C4-2B (cell line): ENCODE data around the gene UBE2E2.

Source experiments
- CTCF ChIP-seq: fragments of 450-650 bp; conservative IDR thresholded peaks from 2 replicates; pipeline ENCODE4 v1.5.1; 2017; ENCODE audit warnings: mild to moderate bottlenecking
- ZFX ChIP-seq: fragments of 450-650 bp; IDR thresholded peaks from 2 replicates; pipeline ENCODE4 v1.6.1; 2017

GRCh38 chr3:23489300-23490158 is 286.4 kb downstream of the UBE2E2 start:
- TF ChIP-seq CTCF (no peak), ZFX (no peak)
